GM23338 (cell line): ENCODE results near the gene ZNF808. TPM values are rescaled to one million over a fixed set of nuclear protein-coding genes. Genes with fewer than 3 reads are reported as not detected.

Experiments used
- ATAC-seq: fragments of 200-7000 bp; cut with Tn5 transposase; 3 replicates; pipeline ENCODE4 v1.9.1; 2020
- DNase-seq: peaks from one replicate; pipeline ENCODE4 v3.0.0-alpha.2; 2015; ENCODE audit warnings: low spot score
- H2AFZ ChIP-seq: fragments of 200-600 bp; sonication (generic); 2 replicates; pipeline ENCODE4 v1.8.0; 2016; ENCODE audit warnings: antibody characterized with exemption, mild to moderate bottlenecking, moderate library complexity
- H3F3A ChIP-seq: fragments of 200-600 bp; sonication (generic); replicated peaks from 2 replicates; pipeline ENCODE4 v1.8.0; 2017; ENCODE audit warnings: antibody characterized with exemption, mixed run types, low read depth
- H3K27ac ChIP-seq: fragments of 200-600 bp; sonication (generic); 2 replicates; pipeline ENCODE4 v1.6.1; 2016; ENCODE audit warnings: low read depth
- H3K27me3 ChIP-seq: fragments of 200-600 bp; sonication (generic); 2 replicates; pipeline ENCODE4 v1.8.0; 2016; ENCODE audit warnings: mild to moderate bottlenecking, mixed run types, moderate library complexity; ENCODE audit not compliant: insufficient read depth
- H3K36me3 ChIP-seq: fragments of 200-600 bp; sonication (generic); 2 replicates; pipeline ENCODE4 v1.8.0; 2016; ENCODE audit warnings: mild to moderate bottlenecking; ENCODE audit not compliant: insufficient read depth
- H3K4me1 ChIP-seq: fragments of 200-600 bp; sonication (generic); 2 replicates; pipeline ENCODE4 v1.8.0; 2016; ENCODE audit warnings: mild to moderate bottlenecking, moderate library complexity; ENCODE audit not compliant: insufficient read depth
- H3K4me2 ChIP-seq: fragments of 200-600 bp; sonication (generic); 2 replicates; pipeline ENCODE4 v1.7.1; 2017; ENCODE audit warnings: mixed run types
- H3K4me3 ChIP-seq: fragments of 200-600 bp; sonication (generic); 2 replicates; pipeline ENCODE4 v1.6.1; 2016; ENCODE audit warnings: mixed run types
- H3K79me2 ChIP-seq: fragments of 200-600 bp; sonication (generic); replicated peaks from 2 replicates; pipeline ENCODE4 v1.8.0; 2017; ENCODE audit warnings: mild to moderate bottlenecking; ENCODE audit not compliant: insufficient read depth
- H3K9me2 ChIP-seq: fragments of 200-600 bp; sonication (generic); 2 replicates; pipeline ENCODE4 v1.8.0; 2017; ENCODE audit not compliant: insufficient read depth
- H4K20me1 ChIP-seq: fragments of 200-600 bp; sonication (generic); replicated peaks from 2 replicates; pipeline ENCODE4 v1.8.0; 2017; ENCODE audit warnings: mild to moderate bottlenecking; ENCODE audit not compliant: insufficient read depth
- H3K27ac Mint-ChIP-seq: 2 replicates; pipeline ENCODE4 v1.8.0; 2020; ENCODE audit warnings: inconsistent platforms, mild to moderate bottlenecking, moderate library complexity, mixed read lengths
- H3K27me3 Mint-ChIP-seq: 3 replicates; pipeline ENCODE4 v1.8.0; 2022; ENCODE audit warnings: low read depth, mild to moderate bottlenecking, moderate library complexity, mixed read lengths, inconsistent platforms; ENCODE audit not compliant: insufficient read depth, poor library complexity
- H3K36me3 Mint-ChIP-seq: 3 replicates; pipeline ENCODE4 v1.8.0; 2021; ENCODE audit warnings: low read depth, mild to moderate bottlenecking, inconsistent platforms, moderate library complexity, mixed read lengths
- H3K4me1 Mint-ChIP-seq: 3 replicates; pipeline ENCODE4 v1.8.0; 2020; ENCODE audit warnings: mild to moderate bottlenecking, inconsistent platforms, mixed read lengths
- H3K4me3 Mint-ChIP-seq: 3 replicates; pipeline ENCODE4 v1.8.0; 2021; ENCODE audit warnings: moderate library complexity, mild to moderate bottlenecking, inconsistent platforms, mixed read lengths
- H3K9me3 Mint-ChIP-seq: 3 replicates; pipeline ENCODE4 v1.8.0; 2020; ENCODE audit warnings: moderate library complexity, mild to moderate bottlenecking, inconsistent platforms, mixed read lengths
- CREB1 ChIP-seq: fragments of 250-450 bp; sonication (Bioruptor Pico); IDR thresholded peaks from 2 replicates; pipeline ENCODE4 v1.5.0; 2020; ENCODE audit warnings: low read depth, mild to moderate bottlenecking, moderate library complexity
- CTCF ChIP-seq, 2 experiments: fragments of 200-600 bp in 1 of 2; sonication (generic) in 1 of 2; conservative IDR thresholded peaks; 2 replicates each; pipeline versions ENCODE4 v1.5.1 to v1.6.1; 2016 to 2017; ENCODE audit warnings: antibody characterized with exemption in 2 of 2, low read depth in 2 of 2, mild to moderate bottlenecking in 2 of 2, moderate library complexity in 1 of 2
- EZH2 ChIP-seq: fragments of 200-600 bp; sonication (generic); IDR thresholded peaks from one replicate; pipeline ENCODE4 v1.8.0; 2017; ENCODE audit warnings: antibody characterized with exemption, mild to moderate bottlenecking, low read depth; ENCODE audit not compliant: unreplicated experiment
- EZH2phosphoT487 ChIP-seq: fragments of 200-600 bp; sonication (generic); IDR thresholded peaks from one replicate; pipeline ENCODE4 v1.8.1; 2018; ENCODE audit warnings: antibody characterized with exemption; ENCODE audit not compliant: unreplicated experiment
- JUNB ChIP-seq: IDR thresholded peaks from one replicate; pipeline ENCODE4 v1.6.1; 2016; ENCODE audit warnings: antibody characterized with exemption; ENCODE audit not compliant: unreplicated experiment
- NANOG ChIP-seq: IDR thresholded peaks from 2 replicates; pipeline ENCODE4 v1.6.1; 2016; ENCODE audit warnings: antibody characterized with exemption, borderline replicate concordance
- POLR2AphosphoS5 ChIP-seq: IDR thresholded peaks from 2 replicates; pipeline ENCODE4 v1.6.1; 2016; ENCODE audit warnings: antibody characterized with exemption, low read depth
- STAT1 ChIP-seq: IDR thresholded peaks from one replicate; pipeline ENCODE4 v1.6.1; 2016; ENCODE audit warnings: antibody characterized with exemption; ENCODE audit not compliant: unreplicated experiment
- ZNF114 ChIP-seq: fragments of 250-450 bp; sonication (Bioruptor Pico); IDR thresholded peaks from 2 replicates; pipeline ENCODE4 v1.5.0; 2020; ENCODE audit warnings: mild to moderate bottlenecking, moderate library complexity
- ZNF331 ChIP-seq: fragments of 250-450 bp; sonication (Bioruptor Pico); IDR thresholded peaks from 2 replicates; pipeline ENCODE4 v1.5.0; 2020; ENCODE audit warnings: low read depth, mild to moderate bottlenecking, moderate library complexity
- ZNF462 ChIP-seq: fragments of 250-450 bp; sonication (Bioruptor Pico); IDR thresholded peaks from 2 replicates; pipeline ENCODE4 v1.5.0; 2020; ENCODE audit warnings: mild to moderate bottlenecking, moderate library complexity
- polyA plus RNA-seq: library from polyadenylated mRNA; unstranded; fragments of >200 nt; fragmentation: Nextera tagmentation; extraction: Ambion mirVana; gene quantifications from 2 replicates; pipeline ENCODE4 v1.2.1, GENCODE V29; 2016
- total RNA-seq: library from RNA; depleted of rRNA; stranded (reverse); fragments of >200 nt; shearing (Covaris generic); gene quantifications from 2 replicates; pipeline ENCODE4 v1.2.3, GENCODE V29; 2014
- TF ChIP-seq, protein P1 (sequence below): IDR thresholded peaks from one replicate; pipeline ENCODE4 v1.6.1; 2018; ENCODE audit warnings: antibody characterized with exemption; ENCODE audit not compliant: unreplicated experiment
- TF ChIP-seq, protein P2 (sequence below): IDR thresholded peaks from 2 replicates; pipeline ENCODE4 v1.6.1; 2016; ENCODE audit warnings: antibody characterized with exemption

ZNF808 gene
- total and polyA plus RNA-seq, 2 experiments from 2014 or later: 10.5 to 32.1 TPM

DNA sequence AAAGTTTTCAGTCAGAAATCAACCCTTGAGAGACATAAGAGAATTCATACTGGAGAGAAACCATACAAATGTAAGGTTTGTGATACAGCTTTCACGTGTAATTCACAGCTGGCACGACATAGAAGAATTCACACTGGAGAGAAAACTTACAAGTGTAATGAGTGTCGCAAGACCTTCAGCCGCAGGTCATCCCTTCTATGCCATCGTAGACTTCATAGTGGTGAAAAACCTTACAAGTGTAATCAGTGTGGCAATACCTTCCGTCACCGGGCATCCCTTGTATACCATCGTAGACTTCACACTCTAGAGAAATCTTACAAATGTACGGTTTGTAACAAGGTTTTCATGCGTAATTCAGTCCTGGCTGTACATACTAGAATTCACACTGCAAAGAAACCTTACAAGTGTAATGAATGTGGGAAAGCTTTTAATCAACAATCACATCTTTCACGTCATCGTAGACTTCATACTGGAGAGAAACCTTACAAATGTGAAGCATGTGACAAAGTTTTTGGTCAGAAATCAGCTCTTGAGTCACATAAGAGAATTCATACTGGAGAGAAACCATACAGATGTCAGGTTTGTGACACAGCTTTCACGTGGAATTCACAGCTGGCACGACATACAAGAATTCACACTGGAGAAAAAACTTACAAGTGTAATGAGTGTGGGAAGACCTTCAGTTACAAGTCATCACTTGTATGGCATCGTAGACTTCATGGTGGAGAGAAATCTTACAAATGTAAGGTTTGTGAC is 26.9 kb downstream of the ZNF808 start:
- Histone ChIP-seq H3K4me2 (no peak overlapping the region), H3K4me1 (peaks cover 10% of the 10 kb centered on the region), H2AFZ (no peak overlapping the region), H3K4me3 (no peak overlapping the region), H4K20me1 (no peaks in the 10 kb centered on the region; the same call in 1 of the 2 replicates), H3K36me3 (peaks cover 31% of the 10 kb centered on the region), H3K27ac (no peak overlapping the region), H3F3A (peaks cover 6% of the 10 kb centered on the region; the same call in 1 of the 2 replicates), H3K27me3 (no peaks in the 10 kb centered on the region), H3K79me2 (0 out of 2 replicates have a peak, but pooled peaks cover 3% of the 10 kb centered on the region), H3K9me2 (no peaks in the 10 kb centered on the region)
- peaks cover 70% of the 10 kb centered on the region for H3K9me3 Mint-ChIP-seq
- DNase-seq (no peak), ATAC-seq (no peak)
- H3K27me3 Mint-ChIP-seq: no peaks in the 10 kb centered on the region
- no peak for TF ChIP-seq CREB1 (CRISPR knock-in tag)
- no peak for TF ChIP-seq ZNF114 (CRISPR knock-in tag)
- no peak for TF ChIP-seq STAT1
- TF ChIP-seq ZNF462 (CRISPR knock-in tag): no peak
- TF ChIP-seq, protein P1, sequence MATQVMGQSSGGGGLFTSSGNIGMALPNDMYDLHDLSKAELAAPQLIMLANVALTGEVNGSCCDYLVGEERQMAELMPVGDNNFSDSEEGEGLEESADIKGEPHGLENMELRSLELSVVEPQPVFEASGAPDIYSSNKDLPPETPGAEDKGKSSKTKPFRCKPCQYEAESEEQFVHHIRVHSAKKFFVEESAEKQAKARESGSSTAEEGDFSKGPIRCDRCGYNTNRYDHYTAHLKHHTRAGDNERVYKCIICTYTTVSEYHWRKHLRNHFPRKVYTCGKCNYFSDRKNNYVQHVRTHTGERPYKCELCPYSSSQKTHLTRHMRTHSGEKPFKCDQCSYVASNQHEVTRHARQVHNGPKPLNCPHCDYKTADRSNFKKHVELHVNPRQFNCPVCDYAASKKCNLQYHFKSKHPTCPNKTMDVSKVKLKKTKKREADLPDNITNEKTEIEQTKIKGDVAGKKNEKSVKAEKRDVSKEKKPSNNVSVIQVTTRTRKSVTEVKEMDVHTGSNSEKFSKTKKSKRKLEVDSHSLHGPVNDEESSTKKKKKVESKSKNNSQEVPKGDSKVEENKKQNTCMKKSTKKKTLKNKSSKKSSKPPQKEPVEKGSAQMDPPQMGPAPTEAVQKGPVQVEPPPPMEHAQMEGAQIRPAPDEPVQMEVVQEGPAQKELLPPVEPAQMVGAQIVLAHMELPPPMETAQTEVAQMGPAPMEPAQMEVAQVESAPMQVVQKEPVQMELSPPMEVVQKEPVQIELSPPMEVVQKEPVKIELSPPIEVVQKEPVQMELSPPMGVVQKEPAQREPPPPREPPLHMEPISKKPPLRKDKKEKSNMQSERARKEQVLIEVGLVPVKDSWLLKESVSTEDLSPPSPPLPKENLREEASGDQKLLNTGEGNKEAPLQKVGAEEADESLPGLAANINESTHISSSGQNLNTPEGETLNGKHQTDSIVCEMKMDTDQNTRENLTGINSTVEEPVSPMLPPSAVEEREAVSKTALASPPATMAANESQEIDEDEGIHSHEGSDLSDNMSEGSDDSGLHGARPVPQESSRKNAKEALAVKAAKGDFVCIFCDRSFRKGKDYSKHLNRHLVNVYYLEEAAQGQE: no peak
- TF ChIP-seq CTCF (conservative IDR thresholded peaks at IDR 0.05; ENCODE audit: low read depth in 2 of 2): no peak
- TF ChIP-seq POLR2AphosphoS5: no peak
- TF ChIP-seq ZNF331 (CRISPR knock-in tag): no peak
- TF ChIP-seq EZH2phosphoT487: no peak
- TF ChIP-seq, protein P2, sequence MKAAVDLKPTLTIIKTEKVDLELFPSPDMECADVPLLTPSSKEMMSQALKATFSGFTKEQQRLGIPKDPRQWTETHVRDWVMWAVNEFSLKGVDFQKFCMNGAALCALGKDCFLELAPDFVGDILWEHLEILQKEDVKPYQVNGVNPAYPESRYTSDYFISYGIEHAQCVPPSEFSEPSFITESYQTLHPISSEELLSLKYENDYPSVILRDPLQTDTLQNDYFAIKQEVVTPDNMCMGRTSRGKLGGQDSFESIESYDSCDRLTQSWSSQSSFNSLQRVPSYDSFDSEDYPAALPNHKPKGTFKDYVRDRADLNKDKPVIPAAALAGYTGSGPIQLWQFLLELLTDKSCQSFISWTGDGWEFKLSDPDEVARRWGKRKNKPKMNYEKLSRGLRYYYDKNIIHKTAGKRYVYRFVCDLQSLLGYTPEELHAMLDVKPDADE: no peak
- TF ChIP-seq NANOG: no peak
- TF ChIP-seq EZH2: no peak
- no peak for TF ChIP-seq JUNB
- H3K4me1 Mint-ChIP-seq: peaks cover 10% of the 10 kb centered on the region
- peaks cover 86% of the 10 kb centered on the region for H3K36me3 Mint-ChIP-seq
- H3K4me3 Mint-ChIP-seq: no peak overlapping the region
- H3K27ac Mint-ChIP-seq: no peak overlapping the region
